Sigmoid colon (tissue), 4 donors: ENCODE measurements around the gene RABGAP1L.

ENCODE experiments used
- EP300 ChIP-seq, 4 donors: sonication (generic); formaldehyde crosslinking; IDR thresholded peaks; one replicate each; pipeline ENCODE4 v1.6.1; 2017; ENCODE audit warnings: antibody characterized with exemption in 4 of 4
- POLR2A ChIP-seq, 2 donors: fragments of 450-650 bp; IDR thresholded peaks; one replicate each; pipeline ENCODE4 v1.6.1; 2016; ENCODE audit warnings: antibody characterized with exemption in 2 of 2, mild to moderate bottlenecking in 2 of 2, moderate library complexity in 2 of 2
- POLR2AphosphoS5 ChIP-seq, 4 donors: sonication (generic); formaldehyde crosslinking; IDR thresholded peaks; one replicate each; pipeline ENCODE4 v1.6.1; 2017; ENCODE audit warnings: antibody characterized with exemption in 4 of 4
- TF ChIP-seq, protein P1 (sequence below), 4 experiments: fragments of 450-650 bp in 3 of 4; fragments of 200-600 bp in 1 of 4; IDR thresholded peaks; one replicate each; pipeline ENCODE4 v1.5.1; 2016 to 2019; ENCODE audit warnings: antibody characterized with exemption in 4 of 4, mild to moderate bottlenecking in 3 of 4, moderate library complexity in 2 of 4

DNA sequence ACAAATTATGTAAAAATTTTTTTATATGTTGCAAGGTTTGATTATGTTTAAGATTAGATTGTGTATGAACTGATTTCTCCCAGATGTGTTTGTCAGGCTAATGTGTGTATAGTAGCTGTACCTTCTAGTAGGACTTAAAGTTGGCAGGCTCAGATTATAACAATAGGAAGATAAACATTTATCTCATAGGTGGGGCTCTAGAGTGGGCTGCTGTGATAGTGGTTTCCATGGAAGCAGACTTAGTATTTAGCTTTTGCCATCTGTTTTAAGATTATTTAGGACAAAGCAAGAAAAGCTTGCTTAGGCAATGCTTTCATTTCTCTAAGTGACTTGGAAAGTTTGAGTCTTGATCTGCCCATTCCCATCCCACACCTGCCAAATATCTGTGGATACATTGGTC is 652.7 kb downstream of the RABGAP1L start:
- TF ChIP-seq, protein P1, sequence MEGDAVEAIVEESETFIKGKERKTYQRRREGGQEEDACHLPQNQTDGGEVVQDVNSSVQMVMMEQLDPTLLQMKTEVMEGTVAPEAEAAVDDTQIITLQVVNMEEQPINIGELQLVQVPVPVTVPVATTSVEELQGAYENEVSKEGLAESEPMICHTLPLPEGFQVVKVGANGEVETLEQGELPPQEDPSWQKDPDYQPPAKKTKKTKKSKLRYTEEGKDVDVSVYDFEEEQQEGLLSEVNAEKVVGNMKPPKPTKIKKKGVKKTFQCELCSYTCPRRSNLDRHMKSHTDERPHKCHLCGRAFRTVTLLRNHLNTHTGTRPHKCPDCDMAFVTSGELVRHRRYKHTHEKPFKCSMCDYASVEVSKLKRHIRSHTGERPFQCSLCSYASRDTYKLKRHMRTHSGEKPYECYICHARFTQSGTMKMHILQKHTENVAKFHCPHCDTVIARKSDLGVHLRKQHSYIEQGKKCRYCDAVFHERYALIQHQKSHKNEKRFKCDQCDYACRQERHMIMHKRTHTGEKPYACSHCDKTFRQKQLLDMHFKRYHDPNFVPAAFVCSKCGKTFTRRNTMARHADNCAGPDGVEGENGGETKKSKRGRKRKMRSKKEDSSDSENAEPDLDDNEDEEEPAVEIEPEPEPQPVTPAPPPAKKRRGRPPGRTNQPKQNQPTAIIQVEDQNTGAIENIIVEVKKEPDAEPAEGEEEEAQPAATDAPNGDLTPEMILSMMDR (IDR thresholded peaks at IDR 0.05), result no peak
- TF ChIP-seq POLR2A (IDR thresholded peaks at IDR 0.05) (no peak), POLR2AphosphoS5 (IDR thresholded peaks at IDR 0.05) (no peak), EP300 (IDR thresholded peaks at IDR 0.05) (no peak)
